ENCODE data around the gene CDC42BPG. TPM values are rescaled to one million over a fixed set of nuclear protein-coding genes. Genes with fewer than 3 reads are reported as not detected.
A peak's percentile ranks its signal among the peaks of the same experiment; 100 is the strongest.

The CDC42BPG gene
- total RNA-seq, 1 donor from 2014 or later: 21.1 TPM

- peak; percentile 40 for DNase-seq (ENCODE audit: low spot score, unreplicated experiment)
- no peaks in the 10 kb centered on the region for H3K27me3 Mint-ChIP-seq
- peak overlapping the region; percentile 59 for H3K4me3 Mint-ChIP-seq (ENCODE audit: low read depth)
- peaks cover 30% of the 10 kb centered on the region for H3K4me1 Mint-ChIP-seq (ENCODE audit: low read depth)
- no peaks in the 10 kb centered on the region for H3K9me3 Mint-ChIP-seq (ENCODE audit: low read depth)
- H3K27ac Mint-ChIP-seq: peak overlapping the region; percentile 93
- H3K36me3 Mint-ChIP-seq (ENCODE audit: insufficient read depth): peaks cover 11% of the 10 kb centered on the region
- TF ChIP-seq, protein P1, sequence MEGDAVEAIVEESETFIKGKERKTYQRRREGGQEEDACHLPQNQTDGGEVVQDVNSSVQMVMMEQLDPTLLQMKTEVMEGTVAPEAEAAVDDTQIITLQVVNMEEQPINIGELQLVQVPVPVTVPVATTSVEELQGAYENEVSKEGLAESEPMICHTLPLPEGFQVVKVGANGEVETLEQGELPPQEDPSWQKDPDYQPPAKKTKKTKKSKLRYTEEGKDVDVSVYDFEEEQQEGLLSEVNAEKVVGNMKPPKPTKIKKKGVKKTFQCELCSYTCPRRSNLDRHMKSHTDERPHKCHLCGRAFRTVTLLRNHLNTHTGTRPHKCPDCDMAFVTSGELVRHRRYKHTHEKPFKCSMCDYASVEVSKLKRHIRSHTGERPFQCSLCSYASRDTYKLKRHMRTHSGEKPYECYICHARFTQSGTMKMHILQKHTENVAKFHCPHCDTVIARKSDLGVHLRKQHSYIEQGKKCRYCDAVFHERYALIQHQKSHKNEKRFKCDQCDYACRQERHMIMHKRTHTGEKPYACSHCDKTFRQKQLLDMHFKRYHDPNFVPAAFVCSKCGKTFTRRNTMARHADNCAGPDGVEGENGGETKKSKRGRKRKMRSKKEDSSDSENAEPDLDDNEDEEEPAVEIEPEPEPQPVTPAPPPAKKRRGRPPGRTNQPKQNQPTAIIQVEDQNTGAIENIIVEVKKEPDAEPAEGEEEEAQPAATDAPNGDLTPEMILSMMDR (IDR thresholded peaks at IDR 0.05; ENCODE audit: unreplicated experiment): no peak
These were observed 25.9 kb upstream of the CDC42BPG start for GRCh38 chr11:64870176-64870892.

DNA sequence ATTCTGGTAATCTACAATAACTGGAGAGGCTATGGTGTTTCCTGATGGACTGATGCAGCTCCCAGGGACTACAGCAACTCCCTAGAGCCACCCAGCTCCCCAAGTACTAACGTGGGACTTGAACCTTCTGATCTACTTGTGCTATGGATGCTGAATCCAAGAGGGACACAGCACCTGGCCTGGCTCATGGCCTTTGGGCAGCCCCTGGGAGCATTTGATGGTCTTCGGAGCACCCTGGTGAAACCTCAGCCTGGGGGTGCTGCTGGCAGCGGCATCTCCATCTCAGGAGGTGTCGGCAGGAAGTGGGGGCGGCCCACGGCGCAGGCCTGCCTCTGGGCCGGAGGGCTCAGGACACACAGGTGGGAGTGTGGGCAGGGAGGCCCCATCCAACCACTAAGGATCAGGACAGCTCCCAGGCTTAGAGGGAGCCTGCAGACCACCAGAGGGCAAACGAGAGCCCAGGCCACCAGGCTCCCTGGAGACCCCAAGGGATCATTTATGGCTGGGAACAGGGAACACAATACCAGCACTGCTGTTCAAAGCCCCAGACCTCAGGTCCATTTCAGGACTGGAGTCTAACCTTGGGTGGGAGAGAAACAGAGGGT lies 25.2 kb upstream of the CDC42BPG start:
- Mint-ChIP-seq H3K4me1 (ENCODE audit: low read depth) (peaks cover 29% of the 10 kb centered on the region), H3K27me3 (no peaks in the 10 kb centered on the region), H3K4me3 (ENCODE audit: low read depth) (no peak overlapping the region), H3K27ac (peak overlapping the region; percentile 93), H3K9me3 (ENCODE audit: low read depth) (no peaks in the 10 kb centered on the region), H3K36me3 (ENCODE audit: insufficient read depth) (peaks cover 8% of the 10 kb centered on the region)
- DNase-seq (ENCODE audit: low spot score, unreplicated experiment): peak; percentile 36
- TF ChIP-seq, protein P1 (IDR thresholded peaks at IDR 0.05; ENCODE audit: unreplicated experiment): peak; percentile 66

GRCh38 chr11:64868904-64869570 lies 24.6 kb upstream of the CDC42BPG start:
- H3K36me3 Mint-ChIP-seq (ENCODE audit: insufficient read depth): peaks cover 4% of the 10 kb centered on the region
- TF ChIP-seq, protein P1 (IDR thresholded peaks at IDR 0.05; ENCODE audit: unreplicated experiment): no peak
- no peaks in the 10 kb centered on the region for H3K27me3 Mint-ChIP-seq
- H3K9me3 Mint-ChIP-seq (ENCODE audit: low read depth): no peaks in the 10 kb centered on the region
- peaks cover 29% of the 10 kb centered on the region for H3K4me1 Mint-ChIP-seq (ENCODE audit: low read depth)
- DNase-seq (ENCODE audit: low spot score, unreplicated experiment): no peak
- no peak overlapping the region for H3K4me3 Mint-ChIP-seq (ENCODE audit: low read depth)
- peak overlapping the region; percentile 23 for H3K27ac Mint-ChIP-seq

DNA sequence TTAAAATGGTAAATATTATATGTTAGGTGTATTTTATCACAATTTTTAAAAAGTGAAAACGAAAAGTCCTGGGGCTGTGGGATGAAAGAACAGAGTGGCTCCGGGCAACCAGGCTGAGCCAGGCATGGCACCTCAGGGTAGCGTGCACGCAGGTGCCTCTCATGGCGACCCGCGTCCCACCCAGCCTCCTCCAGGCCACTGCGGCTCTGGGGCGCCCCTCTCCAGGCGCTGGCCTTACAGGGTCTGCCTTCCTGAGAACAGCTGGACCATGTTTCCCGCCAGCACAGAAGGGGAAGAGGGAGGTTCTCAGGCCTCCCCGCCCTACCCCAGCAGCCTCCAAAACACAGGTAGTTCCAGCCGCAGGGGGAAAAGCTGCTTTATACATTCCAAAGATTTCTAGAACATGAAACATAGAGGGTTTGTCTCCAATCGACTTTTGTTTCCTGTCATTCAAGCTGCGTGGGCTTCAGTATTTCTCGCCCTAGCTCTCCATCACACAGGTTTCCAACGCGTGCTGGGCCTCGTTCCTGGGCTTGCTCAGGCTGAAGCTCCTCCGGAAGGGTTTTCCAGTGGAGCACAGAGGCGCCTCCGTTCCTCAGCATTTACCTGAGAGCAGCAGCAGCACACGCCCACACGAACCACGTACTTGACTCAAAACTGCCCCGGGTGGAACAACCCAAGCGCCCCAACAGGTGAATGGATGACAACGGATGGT lies 23.5 kb upstream of the CDC42BPG start:
- TF ChIP-seq, protein P1 (IDR thresholded peaks at IDR 0.05; ENCODE audit: unreplicated experiment): no peak
- Mint-ChIP-seq H3K4me3 (ENCODE audit: low read depth) (no peak overlapping the region), H3K27ac (no peak overlapping the region), H3K36me3 (ENCODE audit: insufficient read depth) (peaks cover 4% of the 10 kb centered on the region), H3K9me3 (ENCODE audit: low read depth) (no peaks in the 10 kb centered on the region), H3K4me1 (ENCODE audit: low read depth) (peaks cover 25% of the 10 kb centered on the region), H3K27me3 (no peaks in the 10 kb centered on the region)
- no peak for DNase-seq (ENCODE audit: low spot score, unreplicated experiment)

DNA sequence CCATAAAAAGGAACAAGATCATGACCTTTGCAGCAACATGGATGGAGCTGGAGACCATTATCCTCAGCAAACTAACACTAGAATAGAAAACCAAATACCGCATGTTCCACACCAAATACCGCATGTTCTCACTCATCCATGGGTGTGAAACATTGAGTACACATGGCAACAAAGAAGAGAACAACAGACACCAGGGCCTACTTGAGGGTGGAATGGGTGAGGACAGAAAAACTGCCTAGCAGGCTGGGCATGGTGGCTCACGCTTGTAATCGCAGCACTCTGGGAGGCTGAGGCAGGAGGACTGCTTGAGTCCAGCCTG lies 21.7 kb upstream of the CDC42BPG start:
- Mint-ChIP-seq H3K36me3 (ENCODE audit: insufficient read depth) (peaks cover 4% of the 10 kb centered on the region), H3K9me3 (ENCODE audit: low read depth) (no peaks in the 10 kb centered on the region), H3K27me3 (no peaks in the 10 kb centered on the region), H3K4me1 (ENCODE audit: low read depth) (peaks cover 14% of the 10 kb centered on the region), H3K27ac (peak overlapping the region; percentile 42), H3K4me3 (ENCODE audit: low read depth) (no peak overlapping the region)
- no peak for DNase-seq (ENCODE audit: low spot score, unreplicated experiment)
- TF ChIP-seq, protein P1 (IDR thresholded peaks at IDR 0.05; ENCODE audit: unreplicated experiment): no peak
